HEK293T (cell line): ENCODE results near the gene HSPA1L.

Experiments used
- CTCF ChIA-PET: fragments of 350-600 bp; formaldehyde crosslinking; extraction: SDS; loops from one replicate; lab custom pipeline; 2021; ENCODE audit warnings: antibody characterized with exemption, inconsistent platforms; lab: Yijun Ruan, JAX
- POLR2A ChIA-PET: fragments of 350-600 bp; formaldehyde crosslinking; extraction: SDS; loops from one replicate; lab custom pipeline; 2020; ENCODE audit warnings: antibody characterized with exemption, inconsistent platforms; lab: Yijun Ruan, JAX
- DNase-seq: peaks from one replicate; pipeline ENCODE4 v3.0.0; 2012; ENCODE audit warnings: mixed read lengths; ENCODE audit errors: extremely low spot score
- ARNT ChIP-seq: fragments of 450-650 bp; IDR thresholded peaks from 2 replicates; pipeline ENCODE4 v1.6.1; 2017; ENCODE audit warnings: mild to moderate bottlenecking
- BHLHE40 ChIP-seq: fragments of 450-650 bp; IDR thresholded peaks from 2 replicates; pipeline ENCODE4 v1.6.1; 2016; ENCODE audit warnings: mild to moderate bottlenecking, moderate library complexity, borderline replicate concordance
- CTBP1 ChIP-seq: fragments of 450-650 bp; IDR thresholded peaks from 2 replicates; pipeline ENCODE4 v1.6.1; 2016; ENCODE audit warnings: borderline replicate concordance
- ELF4 ChIP-seq: fragments of 450-650 bp; IDR thresholded peaks from 2 replicates; pipeline ENCODE4 v1.6.1; 2017; ENCODE audit warnings: antibody characterized with exemption
- FOXA1 ChIP-seq: fragments of 450-650 bp; IDR thresholded peaks from 2 replicates; pipeline ENCODE4 v1.6.1; 2016; ENCODE audit warnings: mild to moderate bottlenecking
- FOXK2 ChIP-seq: fragments of 450-650 bp; IDR thresholded peaks from 2 replicates; pipeline ENCODE4 v1.6.1; 2016; ENCODE audit warnings: mild to moderate bottlenecking
- FOXM1 ChIP-seq: fragments of 450-650 bp; IDR thresholded peaks from 2 replicates; pipeline ENCODE4 v1.6.1; 2017; ENCODE audit warnings: mild to moderate bottlenecking, borderline replicate concordance
- HDGF ChIP-seq: fragments of 450-650 bp; IDR thresholded peaks from 2 replicates; pipeline ENCODE4 v1.6.1; 2017; ENCODE audit warnings: antibody characterized with exemption, borderline replicate concordance
- L3MBTL2 ChIP-seq: fragments of 450-650 bp; conservative IDR thresholded peaks from 2 replicates; pipeline ENCODE4 v1.6.1; 2016; ENCODE audit warnings: mild to moderate bottlenecking
- LEF1 ChIP-seq: fragments of 450-650 bp; IDR thresholded peaks from 2 replicates; pipeline ENCODE4 v1.6.1; 2017; ENCODE audit warnings: mild to moderate bottlenecking, borderline replicate concordance
- NFRKB ChIP-seq: fragments of 450-650 bp; IDR thresholded peaks from 2 replicates; pipeline ENCODE4 v1.6.1; 2016; ENCODE audit warnings: mild to moderate bottlenecking, moderate library complexity
- PKNOX1 ChIP-seq: fragments of 450-650 bp; IDR thresholded peaks from 2 replicates; pipeline ENCODE4 v1.6.1; 2016
- SP1 ChIP-seq: fragments of 450-650 bp; IDR thresholded peaks from 2 replicates; pipeline ENCODE4 v1.6.1; 2017
- SUZ12 ChIP-seq: fragments of 450-650 bp; IDR thresholded peaks from 2 replicates; pipeline ENCODE4 v1.6.1; 2016; ENCODE audit warnings: mild to moderate bottlenecking
- TARDBP ChIP-seq: fragments of 450-650 bp; IDR thresholded peaks from 2 replicates; pipeline ENCODE4 v1.6.1; 2016
- ZNF384 ChIP-seq: fragments of 450-650 bp; IDR thresholded peaks from 2 replicates; pipeline ENCODE4 v1.6.1; 2016

Gene HSPA1L

DNA sequence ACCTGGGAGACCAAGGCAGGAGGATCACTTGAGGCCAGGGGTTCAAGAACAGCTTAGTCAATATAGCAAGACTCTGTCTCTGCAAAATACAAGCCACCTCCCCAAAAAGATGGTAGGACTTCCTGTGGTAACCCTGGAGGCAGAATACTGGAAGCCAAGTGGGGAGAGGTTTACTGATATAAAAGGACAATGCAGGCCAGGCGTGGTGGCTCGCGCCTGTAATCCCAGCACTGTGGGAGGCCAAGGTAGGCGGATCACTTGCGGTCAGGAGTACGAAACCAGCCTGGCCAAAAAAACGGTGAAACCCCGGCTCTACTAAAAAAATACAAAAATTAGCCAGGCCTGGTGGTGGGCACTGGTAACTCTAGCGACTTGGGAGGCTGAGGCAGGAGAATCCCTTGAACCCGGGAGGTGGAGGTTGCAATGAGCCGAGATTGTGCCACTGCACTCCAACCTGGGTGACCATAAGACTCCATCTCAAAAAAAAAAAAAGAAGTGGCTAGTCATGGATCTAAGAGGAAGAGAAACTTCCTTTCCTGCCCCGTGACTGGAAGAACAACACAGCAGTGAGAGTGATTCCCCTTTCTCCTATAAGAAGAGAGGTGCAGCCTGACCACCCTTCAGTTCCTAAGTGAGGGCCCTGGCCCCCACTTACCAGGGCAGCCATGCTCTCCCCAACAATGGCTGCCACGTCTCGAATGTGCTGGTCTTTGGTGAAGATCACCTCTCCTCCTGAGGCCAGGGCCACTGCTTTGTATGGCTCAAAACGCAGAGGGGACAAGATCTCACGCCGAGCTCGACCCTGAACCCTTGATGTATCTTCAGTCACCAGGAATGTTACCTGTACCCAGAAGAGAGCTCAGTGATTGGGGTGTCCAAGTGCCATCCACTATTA, 46.5 kb downstream of the HSPA1L start:
- CTCF ChIA-PET: interaction anchor here (0.6 to 3.1 kb wide), 9 partner anchors 16 to 88 kb away, joined by 3 to 19 read pairs (median 7); partner anchors contain the start of genes ABHD16A, DDAH2, LY6G5C and MSH5
- POLR2A ChIA-PET: interaction anchor here (1.4 kb wide), 1 partner anchor 59 kb away, joined by 7 read pairs; the partner anchor contains the start of gene HSPA1B
- DNase-seq: no peak
- TF ChIP-seq LEF1: no peak
- TF ChIP-seq TARDBP: no peak
- no peak for TF ChIP-seq CTBP1
- TF ChIP-seq FOXA1: no peak
- TF ChIP-seq ARNT: no peak
- no peak for TF ChIP-seq NFRKB
- no peak for TF ChIP-seq PKNOX1
- TF ChIP-seq L3MBTL2: no peak
- TF ChIP-seq FOXK2: no peak
- TF ChIP-seq ZNF384: no peak
- no peak for TF ChIP-seq ELF4
- TF ChIP-seq BHLHE40: no peak
- no peak for TF ChIP-seq HDGF
- TF ChIP-seq SUZ12: no peak
- TF ChIP-seq FOXM1: no peak
- TF ChIP-seq SP1: no peak

GRCh38 chr6:31767096-31767645, 47.9 kb downstream of the HSPA1L start:
- no peak for DNase-seq
- POLR2A ChIA-PET: interaction anchor here (1.7 kb wide), 1 partner anchor 60 kb away, joined by 5 read pairs; the partner anchor contains the start of gene HSPA1B
- CTCF ChIA-PET: no interaction called here
- TF ChIP-seq NFRKB (no peak), HDGF (no peak), L3MBTL2 (no peak), ARNT (no peak), SUZ12 (no peak)

- no peak for DNase-seq
- POLR2A ChIA-PET: interaction anchor here (0.8 to 1.7 kb wide), 3 partner anchors 9 to 61 kb away, joined by 3 to 5 read pairs (median 5); partner anchors contain the start of gene HSPA1B
- TF ChIP-seq ZNF384 (no peak), FOXK2 (no peak), HDGF (no peak), BHLHE40 (no peak), L3MBTL2 (no peak)
- CTCF ChIA-PET: no interaction called here
These were observed 48.9 kb downstream of the HSPA1L start for GRCh38 chr6:31765910-31766794.

DNA sequence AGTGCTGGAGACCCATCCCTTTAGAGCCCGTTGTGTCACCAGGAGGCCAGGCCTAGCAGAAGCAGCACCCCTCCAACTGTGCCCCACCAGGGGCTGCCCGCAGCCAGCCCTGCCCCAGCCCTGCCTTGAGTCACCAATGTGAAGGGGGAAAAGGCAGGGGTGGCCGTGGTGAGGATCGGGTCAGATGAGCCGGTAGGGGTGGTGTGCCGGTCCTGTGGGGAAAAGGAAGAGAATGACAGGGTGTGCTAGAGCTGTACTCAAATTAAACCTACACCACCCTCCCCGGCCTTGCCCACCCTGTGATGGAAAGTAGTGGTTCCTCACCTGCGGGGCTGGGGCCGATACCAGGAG, 49.5 kb downstream of the HSPA1L start:
- CTCF ChIA-PET: no interaction called here
- TF ChIP-seq NFRKB: no peak
- no peak for TF ChIP-seq L3MBTL2
- no peak for TF ChIP-seq PKNOX1
- TF ChIP-seq TARDBP: no peak
- no peak for TF ChIP-seq FOXM1
- POLR2A ChIA-PET: interaction anchor here (1.1 to 1.7 kb wide), 2 partner anchors 13 to 62 kb away, joined by 5 read pairs; partner anchors contain the start of gene HSPA1B
- DNase-seq: no peak

DNA sequence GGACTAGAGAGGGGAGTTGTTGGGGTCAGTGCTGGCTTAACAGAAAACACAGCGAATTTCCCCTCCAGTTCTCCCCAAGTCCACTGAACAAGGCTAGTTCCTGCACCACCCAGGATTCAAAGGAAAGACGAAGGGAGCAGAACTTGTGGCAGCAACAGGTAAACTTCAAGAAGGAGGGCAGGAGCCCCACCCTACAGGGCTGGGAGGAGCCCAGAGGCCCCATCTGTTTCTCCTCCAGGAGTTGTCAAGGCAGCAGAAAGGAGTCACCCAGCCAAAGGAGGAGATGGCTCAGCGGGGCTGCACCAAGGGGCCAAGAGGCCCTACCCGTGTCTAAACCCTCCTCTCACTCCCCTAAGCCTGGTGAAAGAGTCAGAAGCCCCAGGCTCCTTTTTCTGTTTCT, 50.9 kb downstream of the HSPA1L start:
- DNase-seq: no peak
- ChIA-PET POLR2A (no interaction called here), CTCF (no interaction called here)
- TF ChIP-seq L3MBTL2: no peak
- no peak for TF ChIP-seq FOXA1
- TF ChIP-seq PKNOX1: no peak
- no peak for TF ChIP-seq ZNF384
- TF ChIP-seq ELF4: no peak
- no peak for TF ChIP-seq FOXM1

DNA sequence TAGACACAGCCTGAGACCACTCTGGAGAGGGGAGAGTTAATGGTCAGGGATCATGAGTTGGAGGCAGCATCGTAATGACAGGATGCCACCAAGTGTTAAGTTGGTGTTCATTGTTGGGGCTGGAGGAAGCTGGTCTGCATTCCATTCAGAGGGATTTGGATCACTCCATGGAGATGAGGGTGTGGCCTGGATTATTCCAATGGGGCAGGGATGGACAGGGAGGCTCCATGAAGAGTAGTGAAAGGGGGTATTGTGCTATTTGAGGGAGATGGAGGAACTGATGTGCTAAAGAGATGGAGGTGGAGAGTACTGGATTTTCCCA, 51.5 kb downstream of the HSPA1L start:
- TF ChIP-seq NFRKB (no peak), LEF1 (no peak), L3MBTL2 (no peak), ELF4 (no peak), SUZ12 (no peak), FOXM1 (no peak), ARNT (no peak), SP1 (no peak), TARDBP (no peak), ZNF384 (no peak), HDGF (no peak), BHLHE40 (no peak), PKNOX1 (no peak), CTBP1 (no peak), FOXA1 (no peak), FOXK2 (no peak)
- CTCF ChIA-PET: no interaction called here
- DNase-seq: no peak
- POLR2A ChIA-PET: interaction anchor here (1.0 kb wide), 1 partner anchor 24 kb away, joined by 3 read pairs; the partner anchor contains the start of gene MSH5
